Choroid plexus epithelial cell (primary cell): Measurements from ENCODE around the gene SPAG8.

Experiments
- DNase-seq: peaks from one replicate; pipeline ENCODE4 v3.0.0-alpha.2; 2010; ENCODE audit warnings: low read depth
- H3K4me3 ChIP-seq: 2 replicates; pipeline ENCODE4 v1.5.1; 2011; ENCODE audit warnings: low read depth, mild to moderate bottlenecking, control low read depth, low read length, moderate library complexity
- TF ChIP-seq, protein P1 (sequence below): conservative IDR thresholded peaks from 2 replicates; pipeline ENCODE4 v1.5.1; 2011; ENCODE audit warnings: low read depth, mild to moderate bottlenecking, control low read depth, inconsistent platforms, low read length, moderate library complexity

Gene SPAG8

DNA sequence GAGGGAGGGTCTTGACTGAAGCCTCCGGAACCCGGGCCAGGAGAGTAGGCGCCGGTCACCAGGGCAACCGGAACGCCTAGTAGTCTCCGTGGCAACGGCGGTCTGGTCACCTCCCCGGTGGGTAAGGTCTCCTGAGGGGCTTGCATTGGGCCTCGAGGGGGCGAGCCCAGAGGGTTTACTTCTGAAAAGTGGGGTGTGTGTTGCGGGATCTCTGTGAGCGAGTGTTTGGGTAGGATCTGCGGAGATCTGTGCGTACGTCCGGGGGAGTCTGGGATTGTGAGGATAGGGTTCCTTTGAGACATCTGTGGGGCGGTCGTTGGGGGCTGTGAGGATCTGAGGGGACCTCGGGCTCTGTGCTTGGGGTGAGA is 16.6 kb upstream of the SPAG8 start, which contains the start of gene FAM221B:
FAM221B (minus strand) TSS at position 17 of the 368 bp plus-strand sequence. CDS start 2,571 bp downstream, outside the sequence.
- TF ChIP-seq, protein P1, sequence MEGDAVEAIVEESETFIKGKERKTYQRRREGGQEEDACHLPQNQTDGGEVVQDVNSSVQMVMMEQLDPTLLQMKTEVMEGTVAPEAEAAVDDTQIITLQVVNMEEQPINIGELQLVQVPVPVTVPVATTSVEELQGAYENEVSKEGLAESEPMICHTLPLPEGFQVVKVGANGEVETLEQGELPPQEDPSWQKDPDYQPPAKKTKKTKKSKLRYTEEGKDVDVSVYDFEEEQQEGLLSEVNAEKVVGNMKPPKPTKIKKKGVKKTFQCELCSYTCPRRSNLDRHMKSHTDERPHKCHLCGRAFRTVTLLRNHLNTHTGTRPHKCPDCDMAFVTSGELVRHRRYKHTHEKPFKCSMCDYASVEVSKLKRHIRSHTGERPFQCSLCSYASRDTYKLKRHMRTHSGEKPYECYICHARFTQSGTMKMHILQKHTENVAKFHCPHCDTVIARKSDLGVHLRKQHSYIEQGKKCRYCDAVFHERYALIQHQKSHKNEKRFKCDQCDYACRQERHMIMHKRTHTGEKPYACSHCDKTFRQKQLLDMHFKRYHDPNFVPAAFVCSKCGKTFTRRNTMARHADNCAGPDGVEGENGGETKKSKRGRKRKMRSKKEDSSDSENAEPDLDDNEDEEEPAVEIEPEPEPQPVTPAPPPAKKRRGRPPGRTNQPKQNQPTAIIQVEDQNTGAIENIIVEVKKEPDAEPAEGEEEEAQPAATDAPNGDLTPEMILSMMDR = no peak
- H3K4me3 ChIP-seq = peak within 1 kb of the TSS; percentile 73
- DNase-seq = no peak

- no peak overlapping the region for H3K4me3 ChIP-seq
- no peak for DNase-seq
- TF ChIP-seq, protein P1 = no peak
These were observed 15.4 kb upstream of the SPAG8 start for GRCh38 chr9:35827486-35827885.

- TF ChIP-seq, protein P1 = peak; percentile 78
- H3K4me3 ChIP-seq = no peak overlapping the region
- DNase-seq = peak; percentile 83
These were observed 14.1 kb upstream of the SPAG8 start for GRCh38 chr9:35826071-35826701.

DNA sequence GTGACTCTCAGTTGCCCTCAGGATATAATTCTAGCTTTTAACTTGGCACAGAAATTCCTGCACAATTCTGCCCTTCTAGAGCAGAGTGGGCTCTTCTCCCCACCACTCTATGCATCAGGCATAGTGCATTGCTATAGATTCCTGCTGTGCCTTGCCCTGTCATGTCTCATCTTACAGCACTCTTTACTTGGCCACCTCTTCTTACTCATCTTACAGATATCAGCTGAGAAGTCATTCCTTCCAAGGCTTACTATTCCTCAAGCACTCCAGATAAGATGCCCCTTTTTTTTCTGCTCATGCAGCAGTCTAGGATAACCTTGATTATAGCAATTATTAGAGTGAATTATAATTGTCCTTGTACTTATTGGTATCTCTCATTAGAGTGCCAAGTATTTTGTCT is 10.9 kb upstream of the SPAG8 start:
- DNase-seq = peak; percentile 36
- TF ChIP-seq, protein P1 = no peak
- H3K4me3 ChIP-seq = no peak overlapping the region

DNA sequence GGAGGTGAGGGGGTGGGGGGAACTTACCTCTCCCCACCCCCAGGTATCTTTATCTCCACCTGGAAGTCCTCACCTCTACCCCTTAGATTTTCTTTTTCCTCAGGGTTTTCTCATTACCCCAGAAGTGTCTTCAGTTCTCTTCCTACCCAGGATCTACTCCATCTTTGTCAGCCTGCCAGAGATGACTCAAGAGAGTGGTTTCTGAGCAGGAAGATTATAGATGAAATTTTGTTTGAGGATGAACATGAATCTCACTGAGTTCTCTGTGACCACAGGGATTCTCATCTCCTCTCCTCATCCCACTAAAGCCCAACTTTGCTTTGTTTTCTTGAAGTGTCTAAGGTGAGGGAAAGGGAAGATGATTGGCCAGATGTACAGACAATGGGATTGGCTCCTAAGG is 8.0 kb upstream of the SPAG8 start:
- DNase-seq = peak; percentile 78
- H3K4me3 ChIP-seq = no peak overlapping the region

DNA sequence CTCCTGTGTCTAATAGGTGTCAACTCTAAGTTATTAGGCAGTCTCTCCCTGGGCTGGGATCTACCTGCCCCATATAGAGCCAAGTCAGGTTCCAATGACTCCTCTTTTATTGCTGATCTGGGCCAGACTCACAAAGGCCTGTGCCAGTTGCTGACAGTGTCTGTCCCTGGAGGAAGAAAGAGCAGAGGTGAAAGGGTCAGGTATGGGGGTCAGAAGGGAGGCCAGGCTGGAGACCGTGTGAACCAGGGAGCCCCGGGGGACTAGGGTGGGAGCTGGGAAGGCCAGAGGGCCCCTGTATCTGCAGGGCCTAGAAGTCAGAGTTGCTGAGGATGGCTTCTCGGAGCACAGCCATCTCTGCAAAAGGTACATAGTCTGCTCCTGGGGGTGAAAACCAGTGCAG is 6.3 kb upstream of the SPAG8 start:
- H3K4me3 ChIP-seq = no peak overlapping the region
- DNase-seq = no peak
- TF ChIP-seq, protein P1 = no peak

More for the DNA sequence above, 8.0 kb upstream of the SPAG8 start:
- TF ChIP-seq, protein P1 = no peak

- DNase-seq = no peak
- no peak overlapping the region for H3K4me3 ChIP-seq
- TF ChIP-seq, protein P1 = peak; percentile 21
These were observed 4.6 kb upstream of the SPAG8 start for GRCh38 chr9:35816708-35817107.
